ENCODE results near the gene ZNF280D. TPM values are rescaled to one million over a fixed set of nuclear protein-coding genes. Genes with fewer than 3 reads are reported as not detected.
A peak's percentile ranks its signal among the peaks of the same experiment; 100 is the strongest.

Gene ZNF280D
- total and polyA plus RNA-seq, 4 donors = 9.3 to 88.4 (median 28.2) TPM

- H3K4me1 ChIP-seq (ENCODE audit: control insufficient read depth in 5 of 5, insufficient read depth in 5 of 5, low read length in 5 of 5) = no peaks in the 10 kb centered on the region
- DNase-seq = no peak
- TF ChIP-seq CTCF (IDR thresholded peaks at IDR 0.05; ENCODE audit: control extremely low read depth, extremely low read depth) = no peak
- 93 to 95% methylated on average over 2 of the region's 2 CpGs for WGBS, 2 donors
- no peaks in the 10 kb centered on the region for H3K9me3 ChIP-seq (ENCODE audit: control insufficient read depth in 4 of 4, insufficient read depth in 3 of 4, low read length in 3 of 4)
- no peak overlapping the region for H3K9ac ChIP-seq (ENCODE audit: insufficient read depth in 1 of 2, low read length in 2 of 2)
- ATAC-seq (ENCODE audit: insufficient read depth, low FRiP score) = no peak
- H3K27ac ChIP-seq (ENCODE audit: low read depth in 1 of 2, low read length in 1 of 2) = no peak overlapping the region
- no peaks in the 10 kb centered on the region for H3K27me3 ChIP-seq (ENCODE audit: control insufficient read depth in 3 of 3, insufficient read depth in 3 of 3, low read length in 2 of 3)
- H3K4me3 ChIP-seq = no peak overlapping the region
- H3K36me3 ChIP-seq (ENCODE audit: control insufficient read depth in 4 of 4, insufficient read depth in 4 of 4, low read length in 4 of 4) = peaks cover 4 to 8% (median 5%) of the 10 kb centered on the region in 4 donors
Measured at GRCh38 chr15:56628893-56629532, 104.3 kb downstream of the ZNF280D start.

- DNase-seq (no peak), ATAC-seq (ENCODE audit: insufficient read depth, low FRiP score) (no peak)
- WGBS, 2 donors = 34 to 63% methylated on average over 2 of the region's 2 CpGs
Measured at GRCh38 chr15:56619887-56620286, 113.4 kb downstream of the ZNF280D start.

GRCh38 chr15:56617628-56618027 lies 115.7 kb downstream of the ZNF280D start:
- TF ChIP-seq CTCF (IDR thresholded peaks at IDR 0.05; ENCODE audit: control extremely low read depth, extremely low read depth) = no peak
- Histone ChIP-seq H3K27me3 (ENCODE audit: control insufficient read depth in 3 of 3, insufficient read depth in 3 of 3, low read length in 2 of 3) (no peaks in the 10 kb centered on the region), H3K27ac (ENCODE audit: low read depth in 1 of 2, low read length in 1 of 2) (no peak overlapping the region), H3K4me3 (no peak overlapping the region), H3K4me1 (ENCODE audit: control insufficient read depth in 5 of 5, insufficient read depth in 5 of 5, low read length in 5 of 5) (no peaks in the 10 kb centered on the region), H3K9ac (ENCODE audit: insufficient read depth in 1 of 2, low read length in 2 of 2) (no peak overlapping the region), H3K9me3 (ENCODE audit: control insufficient read depth in 4 of 4, insufficient read depth in 3 of 4, low read length in 3 of 4) (no peaks in the 10 kb centered on the region), H3K36me3 (ENCODE audit: control insufficient read depth in 4 of 4, insufficient read depth in 4 of 4, low read length in 4 of 4) (no peaks in the 10 kb centered on the region)
- ATAC-seq (ENCODE audit: insufficient read depth, low FRiP score) = no peak
- DNase-seq = no peak
- 97% methylated on average over 2 of the region's 2 CpGs for WGBS, 2 donors

More at GRCh38 chr15:56619887-56620286, 113.4 kb downstream of the ZNF280D start:
- H3K27ac ChIP-seq (ENCODE audit: low read depth in 1 of 2, low read length in 1 of 2) = no peak overlapping the region
- H3K4me1 ChIP-seq (ENCODE audit: control insufficient read depth in 5 of 5, insufficient read depth in 5 of 5, low read length in 5 of 5) = no peaks in the 10 kb centered on the region
- H3K27me3 ChIP-seq (ENCODE audit: control insufficient read depth in 3 of 3, insufficient read depth in 3 of 3, low read length in 2 of 3) = no peaks in the 10 kb centered on the region
- no peak overlapping the region for H3K4me3 ChIP-seq
- H3K9ac ChIP-seq (ENCODE audit: insufficient read depth in 1 of 2, low read length in 2 of 2) = no peak overlapping the region
- no peaks in the 10 kb centered on the region for H3K36me3 ChIP-seq (ENCODE audit: control insufficient read depth in 4 of 4, insufficient read depth in 4 of 4, low read length in 4 of 4)
- TF ChIP-seq CTCF (IDR thresholded peaks at IDR 0.05; ENCODE audit: control extremely low read depth, extremely low read depth) = no peak
- no peaks in the 10 kb centered on the region for H3K9me3 ChIP-seq (ENCODE audit: control insufficient read depth in 4 of 4, insufficient read depth in 3 of 4, low read length in 3 of 4)

GRCh38 chr15:56616551-56616950 lies 116.8 kb downstream of the ZNF280D start:
- no peak for TF ChIP-seq CTCF (IDR thresholded peaks at IDR 0.05; ENCODE audit: control extremely low read depth, extremely low read depth)
- Histone ChIP-seq H3K27me3 (ENCODE audit: control insufficient read depth in 3 of 3, insufficient read depth in 3 of 3, low read length in 2 of 3) (no peaks in the 10 kb centered on the region), H3K9ac (ENCODE audit: insufficient read depth in 1 of 2, low read length in 2 of 2) (no peak overlapping the region), H3K9me3 (ENCODE audit: control insufficient read depth in 4 of 4, insufficient read depth in 3 of 4, low read length in 3 of 4) (no peaks in the 10 kb centered on the region), H3K4me3 (no peak overlapping the region), H3K4me1 (ENCODE audit: control insufficient read depth in 5 of 5, insufficient read depth in 5 of 5, low read length in 5 of 5) (no peaks in the 10 kb centered on the region), H3K27ac (ENCODE audit: low read depth in 1 of 2, low read length in 1 of 2) (no peak overlapping the region), H3K36me3 (ENCODE audit: control insufficient read depth in 4 of 4, insufficient read depth in 4 of 4, low read length in 4 of 4) (no peaks in the 10 kb centered on the region)
- peak in 1 of 3 donors; percentile 12 for DNase-seq
- no peak for ATAC-seq (ENCODE audit: insufficient read depth, low FRiP score)
- WGBS, 2 donors = 80 to 91% methylated on average over 3 of the region's 3 CpGs
